ENCODE measurements around the gene ZNF211. TPM values are rescaled to one million over a fixed set of nuclear protein-coding genes. Genes with fewer than 3 reads are reported as not detected.

The ZNF211 gene
- total RNA-seq, 2 experiments from 2014 or later: 10.5 to 12.1 TPM

- no peaks in the 10 kb centered on the region for H4K20me1 ChIP-seq (ENCODE audit: insufficient read depth, low read length)
- no peak for DNase-seq (ENCODE audit: low spot score)
- H3K36me3 ChIP-seq (ENCODE audit: insufficient read depth, low read length): no peaks in the 10 kb centered on the region
- no peaks in the 10 kb centered on the region for H3K79me2 ChIP-seq (ENCODE audit: insufficient read depth, low read depth, low read length)
- ChIA-PET POLR2A (no interaction called here), CTCF (ENCODE audit: unreplicated experiment) (no interaction called here)
- no peaks in the 10 kb centered on the region for H3K9me2 ChIP-seq (ENCODE audit: insufficient read depth, low read length)
- H3K9me3 ChIP-seq (ENCODE audit: low read length): no peaks in the 10 kb centered on the region
- no peak overlapping the region for H3K27ac ChIP-seq (ENCODE audit: low read depth, low read length, poor library complexity, severe bottlenecking)
- H2AFZ ChIP-seq (ENCODE audit: low read length): no peak overlapping the region
- H3K4me1 ChIP-seq (ENCODE audit: insufficient read depth, low read length, poor library complexity, severe bottlenecking): no peaks in the 10 kb centered on the region
- intact Hi-C loops (cut with micrococcal nuclease; ENCODE audit: unreplicated experiment): no loop called here
- TF ChIP-seq EZH2phosphoT487 (IDR thresholded peaks at IDR 0.05; ENCODE audit: borderline replicate concordance, low read depth, low read length) (no peak), CTCF (conservative IDR thresholded peaks at IDR 0.05; ENCODE audit: low read length) (no peak)
- H3K4me2 ChIP-seq (ENCODE audit: low read length): no peak overlapping the region
- H3K4me3 ChIP-seq (ENCODE audit: low read depth, low read length, poor library complexity, severe bottlenecking): no peak overlapping the region
- BruUV-seq (replicated peaks): no TSS peak
Observed at GRCh38 chr19:57667228-57667627, 34.3 kb downstream of the ZNF211 start.

- no peaks in the 10 kb centered on the region for H3K4me1 ChIP-seq (ENCODE audit: insufficient read depth, low read length, poor library complexity, severe bottlenecking)
- no peak within 1 kb of the TSS for H3K4me2 ChIP-seq (ENCODE audit: low read length)
- H3K4me3 ChIP-seq (ENCODE audit: low read depth, low read length, poor library complexity, severe bottlenecking): no peak within 1 kb of the TSS
- no peaks in the 10 kb centered on the region for H3K9me2 ChIP-seq (ENCODE audit: insufficient read depth, low read length)
- no peaks in the 10 kb centered on the region for H3K36me3 ChIP-seq (ENCODE audit: insufficient read depth, low read length)
- H3K79me2 ChIP-seq (ENCODE audit: insufficient read depth, low read depth, low read length): no peaks in the 10 kb centered on the region
- TF ChIP-seq EZH2phosphoT487 (IDR thresholded peaks at IDR 0.05; ENCODE audit: borderline replicate concordance, low read depth, low read length): no peak
- no peak for TF ChIP-seq CTCF (conservative IDR thresholded peaks at IDR 0.05; ENCODE audit: low read length)
- intact Hi-C loops (cut with micrococcal nuclease; ENCODE audit: unreplicated experiment): no loop called here
- ChIA-PET POLR2A (no interaction called here), CTCF (ENCODE audit: unreplicated experiment) (no interaction called here)
- no peak within 1 kb of the TSS for H3K27ac ChIP-seq (ENCODE audit: low read depth, low read length, poor library complexity, severe bottlenecking)
- no TSS peak for BruUV-seq (replicated peaks)
- no peak within 1 kb of the TSS for H2AFZ ChIP-seq (ENCODE audit: low read length)
- no peaks in the 10 kb centered on the region for H4K20me1 ChIP-seq (ENCODE audit: insufficient read depth, low read length)
- DNase-seq (ENCODE audit: low spot score): no peak
- no peaks in the 10 kb centered on the region for H3K9me3 ChIP-seq (ENCODE audit: low read length)
Observed at GRCh38 chr19:57668635-57669034, 35.7 kb downstream of the ZNF211 start, which contains the start of gene ZSCAN4. ZSCAN4 (plus strand) TSS chr19:57668935; CDS start chr19:57676146, 7,211 bp downstream.

GRCh38 chr19:57671124-57671895, 38.3 kb downstream of the ZNF211 start:
- ChIA-PET POLR2A (no interaction called here), CTCF (ENCODE audit: unreplicated experiment) (interaction anchor here (0.5 kb wide), 1 partner anchor 1401 kb away, joined by 8 read pairs; no protein-coding TSS in a partner anchor)
- intact Hi-C loops (cut with micrococcal nuclease; ENCODE audit: unreplicated experiment): no loop called here
- H3K9me3 ChIP-seq (ENCODE audit: low read length): 0 out of 2 replicates have a peak, but pooled peaks cover 5% of the 10 kb centered on the region
- no peaks in the 10 kb centered on the region for H3K36me3 ChIP-seq (ENCODE audit: insufficient read depth, low read length)
- no peak for TF ChIP-seq CTCF (conservative IDR thresholded peaks at IDR 0.05; ENCODE audit: low read length)
- TF ChIP-seq EZH2phosphoT487 (IDR thresholded peaks at IDR 0.05; ENCODE audit: borderline replicate concordance, low read depth, low read length): no peak
- H3K4me1 ChIP-seq (ENCODE audit: insufficient read depth, low read length, poor library complexity, severe bottlenecking): no peaks in the 10 kb centered on the region
- H2AFZ ChIP-seq (ENCODE audit: low read length): no peak overlapping the region
- H3K27ac ChIP-seq (ENCODE audit: low read depth, low read length, poor library complexity, severe bottlenecking): no peak overlapping the region
- DNase-seq (ENCODE audit: low spot score): no peak
- H3K4me2 ChIP-seq (ENCODE audit: low read length): no peak overlapping the region
- no TSS peak for BruUV-seq (replicated peaks)
- no peaks in the 10 kb centered on the region for H4K20me1 ChIP-seq (ENCODE audit: insufficient read depth, low read length)
- no peaks in the 10 kb centered on the region for H3K79me2 ChIP-seq (ENCODE audit: insufficient read depth, low read depth, low read length)
- H3K9me2 ChIP-seq (ENCODE audit: insufficient read depth, low read length): no peaks in the 10 kb centered on the region
- H3K4me3 ChIP-seq (ENCODE audit: low read depth, low read length, poor library complexity, severe bottlenecking): no peak overlapping the region

Measured in OCI-LY7 (cell line).